MCF 10A (cell line): ENCODE measurements around the gene ZFAND3. TPM values are rescaled to one million over a fixed set of nuclear protein-coding genes. Genes with fewer than 3 reads are reported as not detected.

Experiments used
- BruUV-seq: library from RNA; stranded (reverse); fragments of 400-500 nt; replicated peaks from 2 replicates; lab custom pipeline; 2021; lab: Mats Ljungman, UMichigan
- CTCF ChIA-PET: fragments of 300-600 bp; sonication (Branson Sonifier 250); formaldehyde crosslinking; extraction: SDS; loops from one replicate; lab custom pipeline; 2021; ENCODE audit warnings: antibody characterized with exemption, inconsistent platforms; lab: Yijun Ruan, JAX
- POLR2A ChIA-PET: fragments of 300-600, 350-650 bp; sonication (Branson Sonifier 250); formaldehyde crosslinking; extraction: SDS; loops from one replicate; lab custom pipeline; 2020; ENCODE audit warnings: antibody characterized with exemption, inconsistent platforms; lab: Yijun Ruan, JAX
- DNase-seq: peaks from one replicate; pipeline ENCODE4 v3.0.0-alpha.2; 2018; ENCODE audit not compliant: unreplicated experiment
- H3K27ac Mint-ChIP-seq: one replicate; pipeline ENCODE4 v1.8.0; 2022; ENCODE audit warnings: mild to moderate bottlenecking, low read depth, mixed read lengths; ENCODE audit not compliant: unreplicated experiment
- H3K27me3 Mint-ChIP-seq: one replicate; pipeline ENCODE4 v1.8.0; 2022; ENCODE audit warnings: mixed read lengths; ENCODE audit not compliant: insufficient read depth, unreplicated experiment
- H3K36me3 Mint-ChIP-seq: one replicate; pipeline ENCODE4 v1.8.0; 2022; ENCODE audit warnings: mild to moderate bottlenecking, moderate library complexity, mixed read lengths; ENCODE audit not compliant: insufficient read depth, unreplicated experiment
- H3K4me1 Mint-ChIP-seq: one replicate; pipeline ENCODE4 v1.8.0; 2022; ENCODE audit warnings: mixed read lengths; ENCODE audit not compliant: insufficient read depth, unreplicated experiment
- H3K4me3 Mint-ChIP-seq: one replicate; pipeline ENCODE4 v1.8.0; 2022; ENCODE audit warnings: mild to moderate bottlenecking, moderate library complexity, mixed read lengths; ENCODE audit not compliant: unreplicated experiment
- H3K9me3 Mint-ChIP-seq: one replicate; pipeline ENCODE4 v1.8.0; 2022; ENCODE audit warnings: mixed read lengths; ENCODE audit not compliant: unreplicated experiment
- CTCF ChIP-seq: fragments of 200-600 bp; IDR thresholded peaks from one replicate; pipeline ENCODE4 v1.8.0; 2022; ENCODE audit warnings: antibody characterized with exemption, mild to moderate bottlenecking; ENCODE audit not compliant: unreplicated experiment
- intact Hi-C: fragments of 100-400 bp; cut with micrococcal nuclease; formaldehyde crosslinking; loops from 2 replicates; pipeline ENCODE4 v1.14.1; 2022
- total RNA-seq: library from RNA; stranded (reverse); gene quantifications from 2 replicates; pipeline ENCODE4 v1.2.3, GENCODE V29; 2022

The ZFAND3 gene
- total RNA-seq, 1 experiment from 2014 or later: 100 TPM

- CTCF ChIA-PET: interaction anchor here (2.4 kb wide), 1 partner anchor 299 kb away, joined by 6 read pairs; no protein-coding TSS in a partner anchor
- no peak overlapping the region for H3K4me3 Mint-ChIP-seq
- H3K9me3 Mint-ChIP-seq: no peaks in the 10 kb centered on the region
- POLR2A ChIA-PET: no interaction called here
- no peak for DNase-seq
- no peak for TF ChIP-seq CTCF
- no peaks in the 10 kb centered on the region for H3K36me3 Mint-ChIP-seq
- no peak overlapping the region for H3K27ac Mint-ChIP-seq
- H3K27me3 Mint-ChIP-seq: no peaks in the 10 kb centered on the region
- H3K4me1 Mint-ChIP-seq: no peaks in the 10 kb centered on the region
- no TSS peak for BruUV-seq
- intact Hi-C loops: no loop called here
These were observed 375.6 kb downstream of the ZFAND3 start for GRCh38 chr6:38195113-38195635.

DNA sequence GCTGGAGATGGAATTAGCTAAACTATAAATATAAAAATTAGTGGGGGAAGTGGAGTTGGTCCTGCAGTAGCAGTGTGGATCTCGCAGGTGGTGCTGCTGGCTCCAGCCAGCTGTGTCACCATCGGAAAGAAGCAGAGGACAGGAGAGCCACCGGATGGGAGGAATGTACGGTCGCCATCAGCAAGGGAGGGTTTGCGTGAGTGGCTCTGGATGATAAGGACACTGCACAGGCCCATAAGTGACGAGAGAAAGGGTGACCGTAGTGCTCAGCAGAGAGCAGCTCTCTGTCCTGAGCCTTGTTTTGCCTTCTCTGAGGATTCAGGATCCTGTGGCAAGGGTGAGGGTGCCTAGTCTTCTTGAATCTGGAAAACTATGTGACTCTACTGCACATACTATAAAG, 378.7 kb downstream of the ZFAND3 start:
- no peaks in the 10 kb centered on the region for H3K36me3 Mint-ChIP-seq
- DNase-seq: no peak
- no peaks in the 10 kb centered on the region for H3K9me3 Mint-ChIP-seq
- H3K4me3 Mint-ChIP-seq: no peak overlapping the region
- no peak for TF ChIP-seq CTCF
- intact Hi-C loops: no loop called here
- no peaks in the 10 kb centered on the region for H3K27me3 Mint-ChIP-seq
- POLR2A ChIA-PET: no interaction called here
- no peak overlapping the region for H3K27ac Mint-ChIP-seq
- CTCF ChIA-PET: interaction anchor here (0.7 to 1.0 kb wide), 2 partner anchors 37 to 81 kb away, joined by 3 to 4 read pairs; no protein-coding TSS in a partner anchor
- H3K4me1 Mint-ChIP-seq: no peaks in the 10 kb centered on the region
- no TSS peak for BruUV-seq

Other genes with a start within 250 kb of the ZFAND3 start
- 0.05 TPM in 1 of 2 replicates, not detected in the other for gene MDGA1, start 121.8 kb upstream of the ZFAND3 start, total RNA-seq